WTC11 (cell line): ENCODE results near the gene LRSAM1. TPM values are rescaled to one million over a fixed set of nuclear protein-coding genes. Genes with fewer than 3 reads are reported as not detected.

Source experiments
- ATAC-seq: fragments of 200-7000 bp; cut with Tn5 transposase; 2 replicates; pipeline ENCODE4 v1.10.0; 2021; ENCODE audit warnings: mild to moderate bottlenecking, moderate library complexity
- CTCF ChIA-PET: fragments of 300-600 bp; sonication (Branson Sonifier 250); formaldehyde crosslinking; loops from one replicate; lab custom pipeline; 2021; ENCODE audit warnings: antibody characterized with exemption; lab: Charles Lee
- POLR2A ChIA-PET: fragments of 350-600 bp; sonication (Branson Sonifier 250); formaldehyde crosslinking; loops from one replicate; lab custom pipeline; 2021; ENCODE audit warnings: antibody characterized with exemption; lab: Charles Lee
- DNase-seq: peaks from one replicate; pipeline ENCODE4 v3.0.0; 2021; ENCODE audit warnings: low spot score
- H3K27ac Mint-ChIP-seq: 2 replicates; pipeline ENCODE4 v1.8.0; 2021; ENCODE audit warnings: mixed read lengths
- H3K27me3 Mint-ChIP-seq: 2 replicates; pipeline ENCODE4 v1.8.0; 2021; ENCODE audit warnings: low read depth, mild to moderate bottlenecking, moderate library complexity, mixed read lengths
- H3K36me3 Mint-ChIP-seq: 2 replicates; pipeline ENCODE4 v1.8.0; 2021; ENCODE audit warnings: mixed read lengths
- H3K4me1 Mint-ChIP-seq: 2 replicates; pipeline ENCODE4 v1.8.0; 2022; ENCODE audit warnings: mixed read lengths
- H3K4me3 Mint-ChIP-seq: 2 replicates; pipeline ENCODE4 v1.8.0; 2021; ENCODE audit warnings: mild to moderate bottlenecking, moderate library complexity, mixed read lengths
- H3K9me3 Mint-ChIP-seq: 2 replicates; pipeline ENCODE4 v1.8.0; 2021; ENCODE audit warnings: mixed read lengths
- EMX1 ChIP-seq: fragments of 250-450 bp; sonication (Bioruptor Pico); IDR thresholded peaks from 2 replicates; pipeline ENCODE4 v1.8.0; 2021; ENCODE audit warnings: mild to moderate bottlenecking
- FOXP1 ChIP-seq: sonication (generic); formaldehyde crosslinking; IDR thresholded peaks from 2 replicates; pipeline ENCODE4 v1.8.0; 2022; ENCODE audit warnings: missing genetic modification reagents, mild to moderate bottlenecking, moderate library complexity, borderline replicate concordance
- GRHL2 ChIP-seq: fragments of 250-450 bp; sonication (Bioruptor Pico); IDR thresholded peaks from 2 replicates; pipeline ENCODE4 v1.8.0; 2022; ENCODE audit warnings: mild to moderate bottlenecking, moderate library complexity; ENCODE audit not compliant: insufficient replicate concordance, severe bottlenecking
- MYBL2 ChIP-seq: sonication (generic); formaldehyde crosslinking; IDR thresholded peaks from 2 replicates; pipeline ENCODE4 v1.8.1; 2023; ENCODE audit warnings: mild to moderate bottlenecking, moderate library complexity, missing genetic modification reagents
- NFATC4 ChIP-seq: fragments of 250-450 bp; sonication (Bioruptor Pico); IDR thresholded peaks from 2 replicates; pipeline ENCODE4 v1.9.0; 2021; ENCODE audit warnings: mild to moderate bottlenecking
- SMAD3 ChIP-seq: sonication (generic); formaldehyde crosslinking; IDR thresholded peaks from 2 replicates; pipeline ENCODE4 v1.8.0; 2022; ENCODE audit warnings: missing genetic modification reagents, mild to moderate bottlenecking, borderline replicate concordance
- TCF7 ChIP-seq: sonication (generic); formaldehyde crosslinking; IDR thresholded peaks from 2 replicates; pipeline ENCODE4 v1.8.0; 2022; ENCODE audit warnings: mild to moderate bottlenecking, low read depth, missing genetic modification reagents, moderate library complexity
- ZNF263 ChIP-seq: sonication (generic); formaldehyde crosslinking; IDR thresholded peaks from 2 replicates; pipeline ENCODE4 v1.8.1; 2022; ENCODE audit warnings: low read depth, mild to moderate bottlenecking, moderate library complexity, missing genetic modification reagents
- ZNF396 ChIP-seq: fragments of 250-450 bp; sonication (Bioruptor Pico); IDR thresholded peaks from 2 replicates; pipeline ENCODE4 v1.8.0; 2021; ENCODE audit warnings: mild to moderate bottlenecking, moderate library complexity, borderline replicate concordance
- ZNF416 ChIP-seq: fragments of 250-450 bp; sonication (Bioruptor Pico); IDR thresholded peaks from 2 replicates; pipeline ENCODE4 v1.9.0; 2021; ENCODE audit warnings: mild to moderate bottlenecking, inconsistent platforms
- ZNF671 ChIP-seq: fragments of 250-450 bp; sonication (Bioruptor Pico); IDR thresholded peaks from 2 replicates; pipeline ENCODE4 v1.8.0; 2021; ENCODE audit warnings: mild to moderate bottlenecking
- total RNA-seq: library from RNA; stranded (reverse); gene quantifications from 3 replicates; pipeline ENCODE4 v1.2.3, GENCODE V29; 2021
- TF ChIP-seq, protein P1 (sequence below): fragments of 250-450 bp; sonication (Bioruptor Pico); IDR thresholded peaks from 2 replicates; pipeline ENCODE4 v1.9.0; 2021; ENCODE audit warnings: mild to moderate bottlenecking
- TF ChIP-seq, protein P2 (sequence below): sonication (generic); formaldehyde crosslinking; IDR thresholded peaks from 2 replicates; pipeline ENCODE4 v1.8.1; 2022; ENCODE audit warnings: low read depth, missing genetic modification reagents, borderline replicate concordance
- TF ChIP-seq, protein P3 (sequence below): sonication (generic); formaldehyde crosslinking; IDR thresholded peaks from 2 replicates; pipeline ENCODE4 v1.8.0; 2022; ENCODE audit warnings: mild to moderate bottlenecking, missing genetic modification reagents
- TF ChIP-seq, protein P4 (sequence below): fragments of 250-450 bp; sonication (Bioruptor Pico); IDR thresholded peaks from 2 replicates; pipeline ENCODE4 v1.9.0; 2021; ENCODE audit warnings: mild to moderate bottlenecking, borderline replicate concordance
- TF ChIP-seq, protein P5 (sequence below): fragments of 250-450 bp; sonication (Bioruptor Pico); IDR thresholded peaks from 2 replicates; pipeline ENCODE4 v1.9.0; 2021; ENCODE audit warnings: mild to moderate bottlenecking
- TF ChIP-seq, protein P6 (sequence below): sonication (generic); formaldehyde crosslinking; IDR thresholded peaks from 2 replicates; pipeline ENCODE4 v1.8.1; 2023; ENCODE audit warnings: mild to moderate bottlenecking, missing genetic modification reagents, moderate library complexity
- TF ChIP-seq, protein P7 (sequence below): fragments of 250-450 bp; sonication (Bioruptor Pico); IDR thresholded peaks from 2 replicates; pipeline ENCODE4 v1.8.0; 2021; ENCODE audit warnings: mild to moderate bottlenecking
- TF ChIP-seq, protein P8 (sequence below): sonication (generic); formaldehyde crosslinking; IDR thresholded peaks from 2 replicates; pipeline ENCODE4 v1.8.0; 2022; ENCODE audit warnings: mild to moderate bottlenecking, missing genetic modification reagents

LRSAM1 gene
- total RNA-seq, 1 experiment from 2014 or later: 32.4 TPM

DNA sequence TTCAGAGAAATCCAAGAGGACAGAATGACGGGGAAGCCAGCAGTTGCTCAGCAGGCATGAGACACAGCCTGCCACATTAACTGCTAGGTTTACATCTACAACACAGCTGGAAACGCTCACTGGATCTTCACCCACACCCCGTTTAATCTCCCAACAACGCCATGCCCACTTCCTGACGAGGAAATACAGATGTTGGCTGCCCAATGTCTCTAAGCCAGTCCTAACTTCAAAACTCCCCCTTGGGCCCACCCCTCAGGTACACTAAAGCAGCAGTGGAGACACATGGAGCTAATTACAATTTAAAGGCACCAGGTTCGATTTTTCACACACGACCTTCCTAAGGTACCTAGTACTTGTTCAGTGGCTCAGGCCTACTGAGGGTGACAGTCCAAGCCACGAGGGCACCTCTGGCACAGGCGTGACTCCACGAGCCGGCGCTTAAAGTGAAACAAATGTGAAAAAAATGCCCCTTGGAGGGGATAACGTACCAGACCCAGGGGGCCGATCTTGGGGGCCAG lies 1.0 kb upstream of the LRSAM1 start:
- H3K4me3 Mint-ChIP-seq: peak overlapping the region; percentile 97
- no peaks in the 10 kb centered on the region for H3K27me3 Mint-ChIP-seq
- peak overlapping the region; percentile 99 for H3K27ac Mint-ChIP-seq
- H3K36me3 Mint-ChIP-seq: peaks cover 64% of the 10 kb centered on the region
- no peaks in the 10 kb centered on the region for H3K9me3 Mint-ChIP-seq
- TF ChIP-seq, protein P1, sequence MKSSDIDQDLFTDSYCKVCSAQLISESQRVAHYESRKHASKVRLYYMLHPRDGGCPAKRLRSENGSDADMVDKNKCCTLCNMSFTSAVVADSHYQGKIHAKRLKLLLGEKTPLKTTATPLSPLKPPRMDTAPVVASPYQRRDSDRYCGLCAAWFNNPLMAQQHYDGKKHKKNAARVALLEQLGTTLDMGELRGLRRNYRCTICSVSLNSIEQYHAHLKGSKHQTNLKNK: no peak
- TF ChIP-seq GRHL2 (no peak), EMX1 (no peak), MYBL2 (CRISPR knock-in tag) (no peak), NFATC4 (CRISPR knock-in tag) (peak; percentile 67; the same call in 1 of the 2 replicates), ZNF671 (CRISPR knock-in tag) (peak; percentile 73), ZNF396 (no peak), FOXP1 (CRISPR knock-in tag) (no peak), ZNF263 (CRISPR knock-in tag) (no peak), TCF7 (CRISPR knock-in tag) (no peak; the same call in 1 of the 2 replicates), SMAD3 (CRISPR knock-in tag) (0 out of 2 replicates have a peak, but pooled peaks have one; percentile 11), ZNF416 (peak; percentile 12; the same call in 1 of the 2 replicates)
- TF ChIP-seq, protein P2, sequence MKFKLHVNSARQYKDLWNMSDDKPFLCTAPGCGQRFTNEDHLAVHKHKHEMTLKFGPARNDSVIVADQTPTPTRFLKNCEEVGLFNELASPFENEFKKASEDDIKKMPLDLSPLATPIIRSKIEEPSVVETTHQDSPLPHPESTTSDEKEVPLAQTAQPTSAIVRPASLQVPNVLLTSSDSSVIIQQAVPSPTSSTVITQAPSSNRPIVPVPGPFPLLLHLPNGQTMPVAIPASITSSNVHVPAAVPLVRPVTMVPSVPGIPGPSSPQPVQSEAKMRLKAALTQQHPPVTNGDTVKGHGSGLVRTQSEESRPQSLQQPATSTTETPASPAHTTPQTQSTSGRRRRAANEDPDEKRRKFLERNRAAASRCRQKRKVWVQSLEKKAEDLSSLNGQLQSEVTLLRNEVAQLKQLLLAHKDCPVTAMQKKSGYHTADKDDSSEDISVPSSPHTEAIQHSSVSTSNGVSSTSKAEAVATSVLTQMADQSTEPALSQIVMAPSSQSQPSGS: no peak
- TF ChIP-seq, protein P3, sequence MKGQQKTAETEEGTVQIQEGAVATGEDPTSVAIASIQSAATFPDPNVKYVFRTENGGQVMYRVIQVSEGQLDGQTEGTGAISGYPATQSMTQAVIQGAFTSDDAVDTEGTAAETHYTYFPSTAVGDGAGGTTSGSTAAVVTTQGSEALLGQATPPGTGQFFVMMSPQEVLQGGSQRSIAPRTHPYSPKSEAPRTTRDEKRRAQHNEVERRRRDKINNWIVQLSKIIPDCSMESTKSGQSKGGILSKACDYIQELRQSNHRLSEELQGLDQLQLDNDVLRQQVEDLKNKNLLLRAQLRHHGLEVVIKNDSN: 0 out of 2 replicates have a peak, but pooled peaks have one; percentile 7
- TF ChIP-seq, protein P4, sequence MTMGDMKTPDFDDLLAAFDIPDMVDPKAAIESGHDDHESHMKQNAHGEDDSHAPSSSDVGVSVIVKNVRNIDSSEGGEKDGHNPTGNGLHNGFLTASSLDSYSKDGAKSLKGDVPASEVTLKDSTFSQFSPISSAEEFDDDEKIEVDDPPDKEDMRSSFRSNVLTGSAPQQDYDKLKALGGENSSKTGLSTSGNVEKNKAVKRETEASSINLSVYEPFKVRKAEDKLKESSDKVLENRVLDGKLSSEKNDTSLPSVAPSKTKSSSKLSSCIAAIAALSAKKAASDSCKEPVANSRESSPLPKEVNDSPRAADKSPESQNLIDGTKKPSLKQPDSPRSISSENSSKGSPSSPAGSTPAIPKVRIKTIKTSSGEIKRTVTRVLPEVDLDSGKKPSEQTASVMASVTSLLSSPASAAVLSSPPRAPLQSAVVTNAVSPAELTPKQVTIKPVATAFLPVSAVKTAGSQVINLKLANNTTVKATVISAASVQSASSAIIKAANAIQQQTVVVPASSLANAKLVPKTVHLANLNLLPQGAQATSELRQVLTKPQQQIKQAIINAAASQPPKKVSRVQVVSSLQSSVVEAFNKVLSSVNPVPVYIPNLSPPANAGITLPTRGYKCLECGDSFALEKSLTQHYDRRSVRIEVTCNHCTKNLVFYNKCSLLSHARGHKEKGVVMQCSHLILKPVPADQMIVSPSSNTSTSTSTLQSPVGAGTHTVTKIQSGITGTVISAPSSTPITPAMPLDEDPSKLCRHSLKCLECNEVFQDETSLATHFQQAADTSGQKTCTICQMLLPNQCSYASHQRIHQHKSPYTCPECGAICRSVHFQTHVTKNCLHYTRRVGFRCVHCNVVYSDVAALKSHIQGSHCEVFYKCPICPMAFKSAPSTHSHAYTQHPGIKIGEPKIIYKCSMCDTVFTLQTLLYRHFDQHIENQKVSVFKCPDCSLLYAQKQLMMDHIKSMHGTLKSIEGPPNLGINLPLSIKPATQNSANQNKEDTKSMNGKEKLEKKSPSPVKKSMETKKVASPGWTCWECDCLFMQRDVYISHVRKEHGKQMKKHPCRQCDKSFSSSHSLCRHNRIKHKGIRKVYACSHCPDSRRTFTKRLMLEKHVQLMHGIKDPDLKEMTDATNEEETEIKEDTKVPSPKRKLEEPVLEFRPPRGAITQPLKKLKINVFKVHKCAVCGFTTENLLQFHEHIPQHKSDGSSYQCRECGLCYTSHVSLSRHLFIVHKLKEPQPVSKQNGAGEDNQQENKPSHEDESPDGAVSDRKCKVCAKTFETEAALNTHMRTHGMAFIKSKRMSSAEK (CRISPR knock-in tag): no peak
- TF ChIP-seq, protein P5, sequence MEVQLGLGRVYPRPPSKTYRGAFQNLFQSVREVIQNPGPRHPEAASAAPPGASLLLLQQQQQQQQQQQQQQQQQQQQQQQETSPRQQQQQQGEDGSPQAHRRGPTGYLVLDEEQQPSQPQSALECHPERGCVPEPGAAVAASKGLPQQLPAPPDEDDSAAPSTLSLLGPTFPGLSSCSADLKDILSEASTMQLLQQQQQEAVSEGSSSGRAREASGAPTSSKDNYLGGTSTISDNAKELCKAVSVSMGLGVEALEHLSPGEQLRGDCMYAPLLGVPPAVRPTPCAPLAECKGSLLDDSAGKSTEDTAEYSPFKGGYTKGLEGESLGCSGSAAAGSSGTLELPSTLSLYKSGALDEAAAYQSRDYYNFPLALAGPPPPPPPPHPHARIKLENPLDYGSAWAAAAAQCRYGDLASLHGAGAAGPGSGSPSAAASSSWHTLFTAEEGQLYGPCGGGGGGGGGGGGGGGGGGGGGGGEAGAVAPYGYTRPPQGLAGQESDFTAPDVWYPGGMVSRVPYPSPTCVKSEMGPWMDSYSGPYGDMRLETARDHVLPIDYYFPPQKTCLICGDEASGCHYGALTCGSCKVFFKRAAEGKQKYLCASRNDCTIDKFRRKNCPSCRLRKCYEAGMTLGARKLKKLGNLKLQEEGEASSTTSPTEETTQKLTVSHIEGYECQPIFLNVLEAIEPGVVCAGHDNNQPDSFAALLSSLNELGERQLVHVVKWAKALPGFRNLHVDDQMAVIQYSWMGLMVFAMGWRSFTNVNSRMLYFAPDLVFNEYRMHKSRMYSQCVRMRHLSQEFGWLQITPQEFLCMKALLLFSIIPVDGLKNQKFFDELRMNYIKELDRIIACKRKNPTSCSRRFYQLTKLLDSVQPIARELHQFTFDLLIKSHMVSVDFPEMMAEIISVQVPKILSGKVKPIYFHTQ: peak; percentile 67; the same call in 1 of the 2 replicates
- TF ChIP-seq, protein P6, sequence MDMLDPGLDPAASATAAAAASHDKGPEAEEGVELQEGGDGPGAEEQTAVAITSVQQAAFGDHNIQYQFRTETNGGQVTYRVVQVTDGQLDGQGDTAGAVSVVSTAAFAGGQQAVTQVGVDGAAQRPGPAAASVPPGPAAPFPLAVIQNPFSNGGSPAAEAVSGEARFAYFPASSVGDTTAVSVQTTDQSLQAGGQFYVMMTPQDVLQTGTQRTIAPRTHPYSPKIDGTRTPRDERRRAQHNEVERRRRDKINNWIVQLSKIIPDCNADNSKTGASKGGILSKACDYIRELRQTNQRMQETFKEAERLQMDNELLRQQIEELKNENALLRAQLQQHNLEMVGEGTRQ (CRISPR knock-in tag): no peak
- TF ChIP-seq, protein P7, sequence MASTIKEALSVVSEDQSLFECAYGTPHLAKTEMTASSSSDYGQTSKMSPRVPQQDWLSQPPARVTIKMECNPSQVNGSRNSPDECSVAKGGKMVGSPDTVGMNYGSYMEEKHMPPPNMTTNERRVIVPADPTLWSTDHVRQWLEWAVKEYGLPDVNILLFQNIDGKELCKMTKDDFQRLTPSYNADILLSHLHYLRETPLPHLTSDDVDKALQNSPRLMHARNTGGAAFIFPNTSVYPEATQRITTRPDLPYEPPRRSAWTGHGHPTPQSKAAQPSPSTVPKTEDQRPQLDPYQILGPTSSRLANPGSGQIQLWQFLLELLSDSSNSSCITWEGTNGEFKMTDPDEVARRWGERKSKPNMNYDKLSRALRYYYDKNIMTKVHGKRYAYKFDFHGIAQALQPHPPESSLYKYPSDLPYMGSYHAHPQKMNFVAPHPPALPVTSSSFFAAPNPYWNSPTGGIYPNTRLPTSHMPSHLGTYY: 0 out of 2 replicates have a peak, but pooled peaks have one; percentile 5
- TF ChIP-seq, protein P8, sequence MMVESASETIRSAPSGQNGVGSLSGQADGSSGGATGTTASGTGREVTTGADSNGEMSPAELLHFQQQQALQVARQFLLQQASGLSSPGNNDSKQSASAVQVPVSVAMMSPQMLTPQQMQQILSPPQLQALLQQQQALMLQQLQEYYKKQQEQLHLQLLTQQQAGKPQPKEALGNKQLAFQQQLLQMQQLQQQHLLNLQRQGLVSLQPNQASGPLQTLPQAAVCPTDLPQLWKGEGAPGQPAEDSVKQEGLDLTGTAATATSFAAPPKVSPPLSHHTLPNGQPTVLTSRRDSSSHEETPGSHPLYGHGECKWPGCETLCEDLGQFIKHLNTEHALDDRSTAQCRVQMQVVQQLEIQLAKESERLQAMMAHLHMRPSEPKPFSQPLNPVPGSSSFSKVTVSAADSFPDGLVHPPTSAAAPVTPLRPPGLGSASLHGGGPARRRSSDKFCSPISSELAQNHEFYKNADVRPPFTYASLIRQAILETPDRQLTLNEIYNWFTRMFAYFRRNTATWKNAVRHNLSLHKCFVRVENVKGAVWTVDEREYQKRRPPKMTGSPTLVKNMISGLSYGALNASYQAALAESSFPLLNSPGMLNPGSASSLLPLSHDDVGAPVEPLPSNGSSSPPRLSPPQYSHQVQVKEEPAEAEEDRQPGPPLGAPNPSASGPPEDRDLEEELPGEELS (CRISPR knock-in tag): no peak
- ChIA-PET POLR2A (interaction anchor here (0.6 to 0.9 kb wide), 2 partner anchors 10 to 62 kb away, joined by 4 to 5 read pairs; no protein-coding TSS in a partner anchor), CTCF (no interaction called here)
- no peak for ATAC-seq
- no peak for DNase-seq
- peaks cover 34% of the 10 kb centered on the region for H3K4me1 Mint-ChIP-seq
